Stomach (tissue), 9 donors: Measurements from ENCODE around the gene KRT1. TPM values are rescaled to one million over a fixed set of nuclear protein-coding genes. Genes with fewer than 3 reads are reported as not detected.
A peak's percentile ranks its signal among the peaks of the same experiment; 100 is the strongest.
"Not testable (repeated sequence)": the region's sequence is repeated elsewhere in the genome, so short reads cannot be mapped to it uniquely, and the experiment has no call there.

ENCODE experiments used
- DNase-seq, 2 donors: peaks; one replicate each; pipeline versions ENCODE4 v3.0.0 to v3.0.0-alpha.2; 2013 to 2019
- H3K27ac ChIP-seq, 5 donors: fragments of 200-600 bp in 4 of 5; sonication (generic) in 4 of 5; one replicate each; pipeline ENCODE4 v1.5.1; 2013 to 2019; ENCODE audit warnings: mild to moderate bottlenecking in 1 of 5, moderate library complexity in 1 of 5
- H3K27me3 ChIP-seq, 3 donors: fragments of 200-600 bp; sonication (generic); one replicate each; pipeline ENCODE4 v1.5.1; 2017 to 2019; ENCODE audit warnings: mixed run types in 1 of 3
- H3K36me3 ChIP-seq, 4 donors: fragments of 200-600 bp; sonication (generic); 1 replicate in 3 of 4; 2 replicates in 1 of 4; pipeline ENCODE4 v1.5.1; 2016 to 2019
- H3K4me1 ChIP-seq, 4 donors: fragments of 200-600 bp; sonication (generic); one replicate each; pipeline ENCODE4 v1.5.1; 2016 to 2019
- H3K4me3 ChIP-seq, 4 donors: fragments of 200-600 bp; sonication (generic) in 3 of 4; one replicate each; pipeline ENCODE4 v1.5.1; 2016 to 2019; ENCODE audit warnings: mild to moderate bottlenecking in 1 of 4
- H3K9me3 ChIP-seq, 4 donors: fragments of 200-600 bp; sonication (generic); one replicate each; pipeline ENCODE4 v1.5.1; 2016 to 2019
- CTCF ChIP-seq, 7 experiments: fragments of 450-650 bp in 4 of 7; fragments of 200-600 bp in 3 of 7; sonication (generic) in 3 of 7; IDR thresholded peaks; one replicate each; pipeline ENCODE4 v1.5.1; 2016 to 2019; ENCODE audit warnings: antibody characterized with exemption in 7 of 7, control low read depth in 2 of 7, mild to moderate bottlenecking in 1 of 7
- EP300 ChIP-seq: sonication (generic); formaldehyde crosslinking; IDR thresholded peaks from one replicate; pipeline ENCODE4 v1.6.1; 2017; ENCODE audit warnings: antibody characterized with exemption
- POLR2A ChIP-seq, 4 donors: fragments of 450-650 bp; IDR thresholded peaks; one replicate each; pipeline ENCODE4 v1.6.1; 2016; ENCODE audit warnings: antibody characterized with exemption in 4 of 4, control low read depth in 2 of 4, mild to moderate bottlenecking in 1 of 4, moderate library complexity in 1 of 4
- POLR2AphosphoS5 ChIP-seq, 3 donors: sonication (generic); formaldehyde crosslinking; IDR thresholded peaks; one replicate each; pipeline ENCODE4 v1.6.1; 2016; ENCODE audit warnings: antibody characterized with exemption in 3 of 3
- WGBS, 5 donors: extraction: QIAGEN DNeasy Blood & Tissue Kit in 3 of 5; methylation state at CpG; one replicate each; pipeline versions ENCODE4 v1.1.5 to v1.1.7; 2013 to 2018; 5-methylcytosine and 5-hydroxymethylcytosine counted together
- intact Hi-C: fragments of 100-400 bp; cut with DNase I; formaldehyde crosslinking; loops from one replicate; pipeline ENCODE4 v1.15.1; 2023; ENCODE audit warnings: low total_unique reads
- polyA plus RNA-seq, 3 donors: library from polyadenylated mRNA; stranded (reverse); fragments of 200-250 nt; gene quantifications; one replicate each; pipeline ENCODE4 v1.2.3, GENCODE V29; 2013
- total RNA-seq, 5 donors: library from RNA; depleted of rRNA; stranded (reverse); fragments of >200 nt; gene quantifications; one replicate each; pipeline versions ENCODE4 v1.1.0 to v1.2.3, GENCODE V29; 2014 to 2016
- donor health status: healthy with polysubstance abuse.
- donor health status: Bipolar disorder and iron deficiency.
- donor health status: healthy.

KRT1 gene
- total and polyA plus RNA-seq, 8 donors: 0.37 to 27.8 (median 7.6) TPM; not detected in 5

- no peak overlapping the region for H3K27ac ChIP-seq
- 6 to 11% (median 7%) methylated on average over 31 to 72 of the region's 72 CpGs for WGBS, 5 donors
- peaks cover 11 to 69% (median 33%) of the 10 kb centered on the region in 3 donors for H3K27me3 ChIP-seq
- H3K4me1 ChIP-seq: peaks cover 6 to 14% (median 9%) of the 10 kb centered on the region in 4 donors
- no peaks in the 10 kb centered on the region for H3K36me3 ChIP-seq
- H3K9me3 ChIP-seq: no peaks in the 10 kb centered on the region
- peak in 1 of 2 donors; percentile 26 for DNase-seq
- peak overlapping the region in 3 of 4 donors; percentile 11 to 31 (median 28) for H3K4me3 ChIP-seq
- intact Hi-C loops: no loop called here
- TF ChIP-seq POLR2A (IDR thresholded peaks at IDR 0.05) (no peak), CTCF (IDR thresholded peaks at IDR 0.05) (no peak), EP300 (no peak), POLR2AphosphoS5 (IDR thresholded peaks at IDR 0.05) (no peak)
These were observed 34.0 kb upstream of the KRT1 start for GRCh38 chr12:52713960-52714886.

GRCh38 chr12:52712122-52712521, 31.9 kb upstream of the KRT1 start:
- peaks cover 6 to 14% (median 9%) of the 10 kb centered on the region in 4 donors for H3K4me1 ChIP-seq
- H3K36me3 ChIP-seq, H3K9me3 ChIP-seq, H3K4me3 ChIP-seq, intact Hi-C loops, H3K27ac ChIP-seq, DNase-seq: not testable (repeated sequence)
- H3K27me3 ChIP-seq: peaks cover 11 to 62% (median 36%) of the 10 kb centered on the region in 3 donors
- WGBS, 5 donors: 75 to 83% (median 82%) methylated on average over 6 of the region's 6 CpGs

- Histone ChIP-seq H3K36me3 (no peaks in the 10 kb centered on the region), H3K4me3 (no peak overlapping the region), H3K4me1 (peaks cover 6 to 14% (median 9%) of the 10 kb centered on the region in 4 donors), H3K27me3 (peaks cover 11 to 58% (median 36%) of the 10 kb centered on the region in 3 donors), H3K9me3 (no peaks in the 10 kb centered on the region), H3K27ac (no peak overlapping the region)
- no peak for DNase-seq
- 89 to 97% (median 92%) methylated on average over 1 of the region's 1 CpG for WGBS, 5 donors
- intact Hi-C loops: no loop called here
- TF ChIP-seq POLR2A (IDR thresholded peaks at IDR 0.05): no peak
- TF ChIP-seq EP300: no peak
- TF ChIP-seq CTCF (IDR thresholded peaks at IDR 0.05): no peak
- no peak for TF ChIP-seq POLR2AphosphoS5 (IDR thresholded peaks at IDR 0.05)
These were observed 30.5 kb upstream of the KRT1 start for GRCh38 chr12:52710730-52711129.

GRCh38 chr12:52708010-52708409, 27.8 kb upstream of the KRT1 start:
- Histone ChIP-seq H3K4me1 (no peaks in the 10 kb centered on the region), H3K4me3 (no peak overlapping the region), H3K27ac (no peak overlapping the region), H3K36me3 (no peaks in the 10 kb centered on the region), H3K9me3 (no peaks in the 10 kb centered on the region), H3K27me3 (peaks cover 0 to 48% (median 10%) of the 10 kb centered on the region in 3 donors)
- 34 to 56% (median 50%) methylated on average over 4 of the region's 4 CpGs for WGBS, 5 donors
- intact Hi-C loops: no loop called here
- no peak for DNase-seq
- TF ChIP-seq POLR2A (IDR thresholded peaks at IDR 0.05): no peak
- TF ChIP-seq POLR2AphosphoS5 (IDR thresholded peaks at IDR 0.05): no peak
- no peak for TF ChIP-seq CTCF (IDR thresholded peaks at IDR 0.05)
- TF ChIP-seq EP300: no peak

- TF ChIP-seq EP300 (no peak), CTCF (IDR thresholded peaks at IDR 0.05) (no peak), POLR2AphosphoS5 (IDR thresholded peaks at IDR 0.05) (no peak), POLR2A (IDR thresholded peaks at IDR 0.05) (no peak)
These were observed 24.3 kb upstream of the KRT1 start for GRCh38 chr12:52704464-52704863.

More at GRCh38 chr12:52704464-52704863, 24.3 kb upstream of the KRT1 start:
- 68 to 83% (median 77%) methylated on average over 7 of the region's 7 CpGs for WGBS, 5 donors
- H3K4me3 ChIP-seq: no peak overlapping the region
- intact Hi-C loops: no loop called here
- no peaks in the 10 kb centered on the region for H3K9me3 ChIP-seq
- H3K36me3 ChIP-seq: no peaks in the 10 kb centered on the region
- H3K27ac ChIP-seq: no peak overlapping the region
- H3K27me3 ChIP-seq: peaks cover 0 to 53% (median 9%) of the 10 kb centered on the region in 3 donors
- no peaks in the 10 kb centered on the region for H3K4me1 ChIP-seq
- peak in 1 of 2 donors; percentile 30 for DNase-seq
